ENCODE results near the gene ANO9.

The ANO9 gene

DNA sequence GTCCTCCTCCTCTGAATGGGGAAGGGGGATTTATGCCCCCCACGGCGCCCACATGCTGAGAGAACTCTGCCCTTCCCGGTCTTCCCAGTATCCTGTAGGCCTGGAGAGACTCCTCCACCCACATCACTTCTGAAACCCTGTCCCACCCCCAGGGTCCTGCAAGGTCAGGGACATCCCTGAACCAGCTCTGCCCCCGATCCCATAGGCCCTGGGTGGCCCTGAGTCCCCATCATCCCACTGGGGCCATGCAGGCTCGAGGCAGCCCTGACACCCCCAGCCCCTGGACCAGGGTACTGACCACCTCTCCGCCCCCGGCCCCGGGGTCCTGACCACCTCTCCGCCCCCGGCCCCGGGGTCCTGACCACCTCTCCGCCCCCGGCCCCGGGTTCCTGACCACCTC, 60.8 kb downstream of the ANO9 start:
- no peak for DNase-seq

DNA sequence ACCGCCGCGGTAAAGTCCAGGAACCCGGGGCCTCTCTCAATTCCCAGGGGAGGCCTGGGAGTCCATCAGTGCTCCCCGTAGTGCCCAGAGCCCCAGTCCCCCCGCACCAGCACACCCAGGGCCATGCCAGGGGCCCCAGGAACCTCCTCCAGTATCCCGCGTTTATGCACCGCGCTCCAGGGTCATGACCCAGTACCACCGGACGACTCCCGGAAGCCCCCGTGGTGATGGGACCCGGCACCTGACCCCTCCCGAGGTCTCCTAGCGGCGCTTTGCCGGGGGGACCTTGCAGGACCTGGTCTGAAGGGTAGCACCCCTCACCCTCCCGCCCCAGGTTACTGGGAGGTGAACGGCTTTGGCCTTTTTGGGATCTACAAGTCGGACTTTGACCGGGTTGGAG, 61.3 kb downstream of the ANO9 start:
- no peak for DNase-seq

DNA sequence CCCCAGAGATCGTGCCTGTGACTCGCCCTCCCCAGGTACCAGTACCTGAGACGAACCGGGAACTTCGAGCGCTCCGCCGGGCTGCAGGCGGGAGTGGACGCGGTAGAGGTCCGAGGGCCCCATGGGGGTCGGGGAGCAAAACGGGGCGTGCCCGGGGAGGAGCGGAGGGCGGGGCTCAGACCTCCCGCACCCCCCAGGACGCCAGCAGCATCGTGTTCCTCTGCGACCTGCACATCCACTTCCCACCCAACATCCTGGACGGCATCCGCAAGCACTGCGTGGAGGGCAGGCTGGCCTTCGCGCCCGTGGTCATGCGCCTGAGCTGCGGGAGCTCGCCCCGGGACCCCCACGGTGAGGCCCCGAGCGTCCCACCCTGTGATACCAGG, 61.7 kb downstream of the ANO9 start:
- DNase-seq: no peak

DNA sequence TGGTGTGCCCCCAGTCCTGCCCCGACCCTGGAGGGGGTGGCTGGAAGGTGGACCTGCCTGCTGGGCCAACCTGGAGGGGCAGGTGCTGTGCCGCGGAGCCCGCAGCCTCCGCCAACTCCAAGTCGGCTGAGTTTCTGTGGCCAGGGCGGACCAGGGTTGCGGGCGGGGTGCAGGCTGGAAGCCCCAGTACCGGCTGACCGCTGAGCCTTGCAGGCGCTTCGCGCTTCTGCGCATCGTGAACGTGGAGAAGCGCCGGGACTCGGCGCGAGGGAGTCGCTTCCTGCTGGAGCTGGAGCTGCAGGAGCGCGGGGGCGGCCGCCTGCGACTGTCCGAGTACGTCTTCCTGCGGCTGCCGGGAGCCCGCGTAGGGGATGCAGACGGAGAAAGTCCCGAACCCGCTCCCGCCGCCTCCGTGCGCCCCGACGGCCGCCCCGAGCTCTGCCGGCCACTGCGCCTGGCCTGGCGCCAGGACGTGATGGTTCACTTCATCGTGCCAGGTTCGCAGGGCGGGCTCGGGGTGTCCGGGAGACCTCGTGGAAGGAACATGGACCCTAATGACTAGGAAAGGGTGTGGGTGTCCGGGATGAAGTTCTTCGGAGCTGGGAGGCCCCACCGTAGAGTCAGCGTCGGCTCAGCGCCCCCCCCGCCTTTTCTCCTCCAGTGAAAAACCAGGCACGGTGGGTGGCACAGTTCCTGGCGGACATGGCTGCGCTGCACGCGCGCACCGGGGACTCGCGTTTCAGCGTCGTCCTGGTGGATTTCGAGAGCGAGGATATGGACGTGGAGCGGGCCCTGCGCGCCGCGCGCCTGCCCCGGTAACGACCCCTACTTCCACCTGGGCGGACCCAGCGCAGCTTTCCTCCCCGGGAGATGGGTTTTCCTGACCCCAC, 62.4 kb downstream of the ANO9 start:
- no peak for DNase-seq

DNA sequence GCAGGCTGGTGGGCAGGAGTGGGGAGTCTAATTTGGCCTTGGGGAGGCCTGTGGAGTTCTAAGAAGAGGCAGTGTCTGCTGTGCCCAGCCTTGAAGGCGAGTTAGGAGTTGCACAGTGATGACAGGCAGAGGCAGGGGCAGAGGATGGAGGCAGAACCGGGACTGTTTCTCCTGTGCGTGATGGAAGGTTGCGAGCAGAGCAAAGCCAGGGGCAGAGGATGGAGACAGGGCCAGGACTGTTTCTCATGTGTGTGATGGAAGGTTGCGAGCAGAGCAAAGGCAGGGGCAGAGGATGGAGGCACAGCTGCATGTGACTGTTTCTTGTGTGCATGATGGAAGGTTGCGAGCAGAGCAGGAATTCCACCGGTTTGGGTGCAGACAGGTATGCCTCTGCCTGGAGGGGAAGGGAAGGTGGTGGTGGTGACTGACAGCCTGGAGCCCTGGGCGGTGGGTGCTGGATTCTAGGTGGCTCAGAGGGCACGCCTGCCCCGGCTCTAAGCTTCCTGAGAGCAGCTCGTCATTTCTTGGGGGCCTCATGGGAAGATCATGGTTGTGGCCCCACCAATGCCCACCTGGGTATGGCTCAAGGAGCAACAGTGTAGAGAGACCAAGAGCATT, 63.8 kb downstream of the ANO9 start:
- no peak for DNase-seq

DNA sequence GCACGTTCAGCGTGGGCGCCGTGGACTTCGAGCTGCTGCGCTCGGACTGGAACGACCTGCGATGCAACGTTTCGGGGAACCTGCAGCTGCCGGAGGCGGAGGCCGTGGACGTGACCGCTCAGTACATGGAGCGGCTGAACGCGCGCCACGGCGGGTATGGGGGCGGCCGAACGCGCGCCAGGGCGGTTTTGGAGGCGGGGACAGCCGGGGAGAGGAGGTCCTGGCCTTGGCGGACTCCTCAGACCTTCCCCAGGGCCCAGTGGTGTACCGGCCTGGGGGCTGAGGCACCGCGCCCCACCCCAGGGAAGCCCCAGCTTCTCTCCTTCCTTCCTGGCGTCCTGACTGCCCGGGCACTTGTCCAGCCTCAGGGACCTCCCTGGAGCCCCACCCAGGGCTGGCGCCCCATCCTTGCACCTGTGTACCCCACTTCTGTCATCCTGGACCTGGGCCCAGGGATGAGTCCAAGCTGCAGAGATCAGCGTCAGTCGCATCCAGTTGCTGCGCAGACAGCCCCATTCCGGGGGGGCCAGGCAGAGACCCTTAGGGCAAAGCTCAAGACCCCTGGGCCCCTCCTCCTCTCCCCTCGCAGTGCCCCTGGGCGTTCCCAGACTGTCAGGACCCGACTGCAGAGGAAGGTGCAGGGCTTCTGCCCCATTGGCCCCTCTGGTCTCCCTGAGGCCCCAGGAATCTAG, 64.5 kb downstream of the ANO9 start:
- no peak for DNase-seq

DNA sequence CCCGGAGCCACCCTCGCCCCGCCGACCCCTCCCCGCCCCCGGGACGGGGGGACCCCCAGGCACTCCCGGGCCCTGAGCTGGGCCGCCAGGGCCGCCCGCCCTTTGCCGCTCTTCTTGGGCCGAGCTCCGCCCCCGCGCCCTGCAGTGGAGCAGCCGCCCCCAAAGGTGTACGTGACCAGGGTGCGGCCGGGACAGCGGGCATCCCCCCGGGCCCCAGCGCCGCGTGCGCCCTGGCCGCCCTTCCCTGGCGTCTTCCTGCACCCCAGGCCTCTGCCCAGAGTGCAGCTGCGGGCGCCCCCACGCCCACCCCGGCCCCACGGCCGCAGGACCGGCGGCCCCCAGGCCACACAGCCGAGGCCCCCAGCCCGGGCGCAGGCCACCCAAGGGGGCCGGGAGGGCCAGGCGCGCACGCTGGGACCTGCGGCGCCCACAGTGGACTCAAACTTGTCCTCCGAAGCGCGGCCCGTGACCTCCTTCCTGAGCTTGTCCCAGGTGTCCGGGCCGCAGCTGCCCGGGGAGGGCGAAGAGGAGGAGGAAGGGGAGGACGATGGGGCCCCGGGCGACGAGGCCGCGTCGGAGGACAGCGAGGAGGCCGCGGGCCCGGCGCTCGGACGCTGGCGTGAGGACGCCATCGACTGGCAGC, 65.2 kb downstream of the ANO9 start:
- DNase-seq: no peak

DNA sequence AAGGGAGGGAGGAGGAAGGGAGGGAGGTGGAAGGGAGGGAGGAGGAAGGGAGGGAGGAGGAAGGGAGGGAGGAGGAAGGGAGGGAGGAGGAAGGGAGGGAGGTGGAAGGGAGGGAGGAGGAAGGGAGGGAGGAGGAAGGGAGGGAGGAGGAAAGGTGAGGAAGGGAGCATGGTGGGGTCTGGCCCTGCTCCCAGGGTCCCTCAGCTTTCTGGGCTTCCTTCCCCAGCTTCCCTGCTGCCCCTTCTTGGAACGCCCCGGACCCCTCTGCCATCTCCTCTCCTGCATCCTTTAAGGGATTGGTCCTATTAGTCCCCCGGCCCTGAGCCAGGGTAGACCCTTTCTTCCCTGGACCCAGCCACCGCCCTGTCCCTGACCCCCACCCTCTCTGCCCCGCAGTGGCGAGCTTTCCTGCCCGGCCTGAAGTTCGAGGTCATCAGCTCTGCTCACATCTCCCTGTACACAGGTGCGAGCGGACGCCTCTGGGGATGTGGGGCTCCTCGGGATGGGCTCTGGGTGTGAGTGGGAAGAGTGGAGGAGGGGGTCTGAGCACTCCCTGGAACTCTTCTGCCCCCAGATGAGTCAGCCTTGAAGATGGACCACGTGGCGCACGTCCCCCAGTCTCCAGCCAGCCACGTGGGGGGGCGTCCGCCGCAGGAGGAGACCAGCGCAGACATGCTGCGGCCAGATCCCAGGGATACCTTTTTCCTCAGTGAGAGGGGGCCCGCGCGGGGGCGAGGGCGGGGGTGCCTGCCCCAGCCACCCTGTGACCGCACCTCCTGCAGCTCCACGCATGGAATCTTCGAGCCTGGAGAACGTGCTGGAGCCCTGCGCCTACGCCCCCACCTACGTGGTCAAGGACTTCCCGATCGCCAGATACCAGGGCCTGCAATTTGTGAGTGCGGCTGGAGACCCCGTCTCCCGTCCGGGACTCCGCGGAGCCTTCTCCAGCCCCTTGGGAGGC, 66.5 kb downstream of the ANO9 start:
- DNase-seq: no peak

DNA sequence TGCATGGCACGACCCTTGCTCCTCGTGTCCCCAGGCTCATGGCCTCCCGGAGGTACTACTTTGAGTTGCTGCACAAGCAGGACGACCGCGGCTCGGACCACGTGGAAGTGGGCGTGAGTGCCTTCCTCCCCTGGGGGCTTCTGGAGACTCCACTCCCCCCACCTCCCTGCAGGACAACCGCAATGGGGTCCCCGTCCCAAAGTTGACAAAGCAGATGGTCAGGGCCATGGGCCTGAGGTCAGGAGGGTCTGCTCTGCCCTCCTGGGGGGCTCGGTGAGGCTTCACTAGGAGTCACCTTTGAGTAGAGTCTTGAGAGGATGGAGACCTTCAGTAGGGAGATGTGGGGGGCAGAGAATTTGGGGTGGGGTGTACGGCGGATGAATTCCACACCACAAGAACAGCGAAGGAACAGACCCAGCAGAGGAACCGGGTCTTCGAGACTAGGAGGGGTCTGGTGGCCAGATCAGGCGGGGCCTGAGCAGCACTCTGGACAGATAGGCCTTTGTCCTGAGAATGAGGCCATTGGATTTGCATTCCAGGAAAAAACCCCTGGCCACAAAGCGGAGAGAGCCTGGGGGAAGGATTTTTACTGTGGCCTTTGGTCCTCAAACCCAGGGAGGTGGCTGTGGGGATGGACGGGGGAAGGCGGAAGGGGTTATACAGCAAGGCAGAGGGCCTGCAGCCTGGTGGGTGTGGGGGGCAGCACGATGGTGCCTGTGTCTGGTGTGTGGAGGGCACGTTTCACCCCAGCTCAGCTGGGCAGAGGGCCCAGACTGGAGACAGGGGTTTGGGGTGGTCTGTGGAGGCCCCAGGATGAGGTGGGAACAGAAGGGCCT, 67.9 kb downstream of the ANO9 start:
- no peak for DNase-seq

DNA sequence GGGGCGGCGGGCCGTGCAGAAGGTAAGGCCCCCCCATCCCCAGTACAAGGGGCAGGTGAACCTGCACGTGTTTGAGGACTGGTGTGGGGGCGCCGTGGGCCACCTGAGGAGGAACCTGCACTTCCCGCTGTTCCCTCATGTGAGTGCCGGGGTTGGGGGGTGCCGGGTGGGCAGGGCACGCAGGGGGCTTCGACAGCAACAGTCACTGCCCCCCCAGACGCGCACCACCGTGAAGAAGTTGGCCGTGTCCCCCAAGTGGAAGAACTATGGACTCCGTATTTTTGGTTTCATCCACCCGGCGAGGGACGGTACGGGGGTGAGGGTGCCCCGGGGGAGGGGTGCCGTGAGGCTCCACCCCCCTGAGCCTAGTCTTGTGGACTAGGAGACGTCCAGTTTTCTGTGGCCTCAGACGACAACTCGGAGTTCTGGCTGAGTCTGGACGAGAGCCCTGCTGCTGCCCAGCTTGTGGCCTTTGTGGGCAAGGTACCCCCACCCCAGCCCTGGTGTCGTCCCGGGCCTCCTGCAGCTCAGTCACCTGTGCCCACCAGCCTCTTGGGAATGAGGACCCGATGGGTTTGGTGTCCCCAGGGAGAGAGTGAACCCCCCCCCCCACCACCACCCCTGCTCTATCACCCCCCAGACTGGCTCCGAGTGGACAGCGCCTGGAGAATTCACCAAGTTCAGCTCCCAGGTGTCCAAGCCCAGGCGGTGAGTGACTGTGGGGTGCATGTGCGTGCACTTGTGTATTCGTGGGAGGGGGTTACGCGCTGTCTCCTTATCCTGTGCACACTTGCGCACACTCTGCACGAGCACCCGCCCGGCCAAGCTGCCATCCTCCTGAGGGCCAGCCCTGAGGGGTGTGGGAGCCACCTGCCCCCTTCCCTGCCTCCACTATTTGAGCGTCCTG, 68.7 kb downstream of the ANO9 start:
- no peak for DNase-seq

DNA sequence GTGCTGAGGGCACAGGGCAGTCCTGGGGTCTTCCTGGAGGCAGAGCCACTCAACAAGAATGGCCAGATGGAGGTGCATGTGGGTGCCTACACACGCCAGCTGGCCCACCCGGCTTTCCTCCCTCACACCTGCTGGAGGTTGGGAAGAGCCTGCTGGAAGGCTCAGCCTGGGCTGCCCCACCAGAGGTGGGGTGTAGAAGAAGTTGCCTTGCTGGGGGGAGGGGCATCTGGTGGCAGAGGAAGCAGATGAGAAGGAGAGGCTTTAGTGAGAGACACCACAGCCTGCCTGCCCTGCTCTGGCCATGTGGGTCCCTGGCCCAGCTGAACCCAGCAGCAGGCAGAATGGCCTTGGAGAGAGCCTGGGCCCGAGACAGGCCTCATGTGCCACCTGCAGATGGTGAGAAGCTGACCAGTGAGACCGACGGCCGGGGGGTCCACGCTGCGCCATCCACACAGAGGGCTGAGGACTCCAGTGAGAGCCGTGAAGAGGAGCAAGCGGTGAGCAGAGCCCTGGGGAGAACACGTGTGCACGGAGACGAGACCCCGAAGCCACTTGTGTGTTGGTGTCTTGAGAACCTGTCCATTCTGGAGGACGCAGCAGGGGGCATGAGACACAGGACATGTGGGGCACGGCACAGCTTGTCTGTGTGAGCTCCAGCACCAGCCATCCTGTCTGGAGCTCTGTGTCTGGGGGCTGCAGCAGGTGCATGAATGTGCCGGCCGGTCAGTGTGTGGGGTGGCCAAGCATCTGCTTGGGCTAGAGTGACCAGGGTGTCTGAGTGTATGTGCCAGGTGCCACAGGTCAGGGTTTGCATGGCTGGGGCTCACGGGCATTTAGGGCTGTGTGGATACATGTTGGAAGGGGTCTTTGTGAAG, 69.9 kb downstream of the ANO9 start:
- no peak for DNase-seq

DNA sequence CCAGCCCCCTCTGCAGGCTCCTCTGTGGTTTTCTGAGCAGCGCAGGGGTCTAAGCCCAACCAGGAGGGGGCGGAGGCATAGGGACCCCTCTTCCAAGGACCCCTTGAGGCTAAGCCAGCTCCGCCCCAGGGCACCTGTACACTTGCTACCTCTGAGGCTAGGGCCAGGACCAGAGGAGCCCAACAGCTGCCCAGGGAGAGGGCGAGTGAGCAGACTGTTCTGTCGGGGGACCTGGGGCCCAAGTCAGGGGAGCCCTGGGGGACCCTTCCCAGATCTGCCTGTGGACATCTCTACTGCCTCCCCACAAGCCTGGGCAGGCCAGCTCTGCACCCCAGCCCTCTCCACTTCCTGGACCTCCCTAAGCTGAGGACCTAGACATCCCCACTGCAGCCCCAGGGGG, 70.8 kb downstream of the ANO9 start:
- no peak for DNase-seq

DNA sequence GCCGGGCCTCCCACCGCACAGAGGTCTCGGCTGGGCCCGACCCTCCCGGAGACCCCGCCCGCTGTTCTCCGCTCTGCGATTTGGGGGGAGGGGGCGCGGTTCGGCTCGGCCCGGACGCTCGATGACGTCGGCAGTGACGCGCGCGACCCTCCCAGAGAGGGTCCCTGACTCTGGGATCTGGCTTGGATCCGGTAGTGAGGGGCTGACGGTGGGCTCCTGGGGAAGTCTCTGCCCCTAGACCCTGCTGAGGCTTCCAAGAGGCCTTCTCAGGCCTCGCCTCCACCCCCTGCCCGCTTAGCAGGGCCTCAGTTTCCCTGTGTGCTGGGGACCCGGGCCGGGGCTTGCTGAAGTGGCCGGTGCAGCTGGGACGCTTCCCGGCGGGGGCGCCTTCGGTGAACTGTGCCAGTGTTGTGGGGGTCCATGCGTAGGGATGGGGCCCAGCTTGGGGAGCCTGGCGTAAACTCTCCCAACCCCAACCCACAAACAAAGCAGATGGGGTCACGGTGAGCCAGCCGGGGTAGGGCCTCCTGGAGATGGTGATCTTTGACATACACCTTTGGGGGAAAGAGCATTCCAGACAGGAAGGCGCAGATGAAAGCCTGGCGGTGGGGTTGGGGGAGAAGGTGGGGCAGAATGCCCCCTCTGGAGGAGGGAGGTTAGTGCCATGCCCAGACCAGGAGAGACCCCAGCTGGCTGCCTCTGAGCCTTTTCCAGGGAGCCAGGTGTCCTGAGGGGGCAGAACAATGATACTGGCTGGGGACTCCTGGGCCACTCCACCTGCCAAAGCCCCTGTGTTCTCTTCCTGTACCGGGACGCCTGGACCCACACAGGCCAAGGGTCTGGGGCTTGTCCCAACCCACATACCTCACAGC, 71.5 kb downstream of the ANO9 start:
- DNase-seq: no peak

DNA sequence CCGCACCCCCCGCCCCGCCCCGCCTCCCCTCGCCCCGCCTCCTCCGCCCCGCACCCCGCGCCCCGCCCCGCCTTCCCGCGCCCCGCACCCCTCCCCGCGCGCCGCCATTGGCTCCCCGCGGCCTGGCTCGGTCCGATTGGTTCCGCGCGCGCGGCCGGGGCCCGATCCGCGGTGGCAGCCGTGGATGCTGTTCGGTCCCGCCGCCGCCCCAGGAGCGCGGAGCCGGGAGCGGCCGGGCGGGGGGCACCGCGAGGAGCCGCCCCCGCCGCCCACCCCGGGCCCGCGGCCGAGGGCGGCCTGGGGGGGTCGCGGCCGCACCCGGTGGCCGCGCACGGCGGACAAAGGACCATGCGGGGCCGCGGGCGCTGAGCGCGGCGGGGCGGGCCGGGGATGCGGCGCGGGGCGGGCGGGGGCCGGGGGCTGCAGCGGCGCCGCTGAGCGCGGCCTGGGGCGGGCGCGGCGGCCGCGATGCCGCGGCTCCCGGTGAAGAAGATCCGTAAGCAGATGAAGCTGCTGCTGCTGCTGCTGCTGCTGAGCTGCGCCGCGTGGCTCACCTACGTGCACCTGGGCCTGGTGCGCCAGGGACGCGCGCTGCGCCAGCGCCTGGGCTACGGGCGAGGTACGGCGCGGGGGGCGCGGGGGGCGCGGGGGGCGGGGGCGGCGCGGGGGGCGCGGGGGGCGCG, 72.3 kb downstream of the ANO9 start, which contains the start of gene B4GALNT4:
TSS of gene B4GALNT4 (plus strand) at position 164 of the 683 bp plus-strand sequence. CDS start at position 469, 305 bp downstream.
- DNase-seq: no peak

DNA sequence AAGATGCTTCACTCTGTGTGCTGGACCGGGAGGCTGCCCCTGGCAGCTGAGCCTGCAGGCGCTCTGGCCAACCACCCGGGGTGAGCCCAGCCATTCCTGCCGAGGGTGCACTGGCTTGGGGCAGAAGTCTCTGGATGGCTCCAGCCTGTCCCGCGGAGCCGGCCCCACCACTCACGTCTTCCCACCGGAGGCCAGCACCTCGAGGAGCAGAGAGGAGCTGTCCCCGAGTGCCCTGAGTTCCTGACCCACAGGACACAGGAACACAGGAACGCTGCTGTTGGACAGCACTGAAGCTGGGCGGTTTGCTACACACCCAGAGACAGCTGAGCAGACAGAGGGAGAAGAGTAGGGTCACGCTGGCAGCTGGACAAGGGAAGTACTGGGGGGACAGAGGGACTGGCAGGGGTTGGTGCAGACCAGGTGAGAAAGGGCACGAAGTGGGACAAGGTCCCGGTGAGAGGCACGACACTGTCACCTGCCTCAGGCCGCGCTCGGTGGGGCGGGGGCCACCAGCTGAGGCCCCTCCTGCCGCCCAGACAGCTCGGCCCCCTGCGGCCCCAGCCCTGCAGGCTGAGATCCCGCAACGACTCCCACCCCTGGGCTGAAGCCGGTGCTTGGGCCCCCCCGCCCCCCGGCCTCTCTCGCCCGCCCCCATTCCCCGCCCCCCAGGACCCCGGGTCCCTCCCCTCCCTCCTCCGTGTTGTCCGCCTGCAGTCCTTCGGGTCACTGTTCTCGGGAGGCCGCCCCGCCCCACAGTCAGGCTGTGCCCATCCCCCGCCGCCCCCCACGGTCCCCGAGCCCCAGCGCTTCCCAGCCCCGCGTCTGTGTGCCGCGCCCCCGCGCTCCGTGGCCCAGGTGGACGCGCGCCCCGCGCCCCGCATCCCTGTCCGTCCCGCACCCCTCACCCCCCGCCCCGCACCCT, 73.1 kb downstream of the ANO9 start:
- no peak for DNase-seq

DNA sequence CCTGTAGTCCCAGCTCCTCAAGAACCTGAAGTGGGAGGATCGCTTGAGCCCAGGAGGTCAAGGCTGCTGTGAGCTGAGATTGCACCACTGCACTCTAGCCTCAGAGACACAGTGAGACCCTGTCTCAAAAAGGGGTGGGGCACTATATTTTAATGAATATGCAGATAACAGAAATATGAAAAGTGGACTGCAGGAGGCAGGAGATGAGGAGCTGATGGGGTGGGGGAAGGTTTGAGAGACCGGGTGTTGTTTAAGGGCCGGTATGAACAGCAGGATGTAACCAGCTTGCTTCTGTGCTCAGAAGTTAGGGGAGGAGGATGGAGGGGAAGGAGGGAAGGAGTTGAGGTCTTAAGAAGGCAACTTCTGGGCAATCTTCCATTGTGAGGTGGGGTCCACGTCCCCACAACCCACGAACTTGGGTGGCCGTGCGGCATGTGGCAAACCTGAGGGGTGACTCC, 73.8 kb downstream of the ANO9 start:
- DNase-seq: no peak
